Esophagus squamous epithelium (tissue), 4 donors: ENCODE data around the gene CCDC110.

Experiments
- POLR2A ChIP-seq, 4 donors: fragments of 450-650 bp; IDR thresholded peaks; one replicate each; pipeline ENCODE4 v1.6.1; 2017; ENCODE audit warnings: antibody characterized with exemption in 4 of 4, mild to moderate bottlenecking in 4 of 4, moderate library complexity in 3 of 4
- TF ChIP-seq, protein P1 (sequence below), 6 experiments: fragments of 450-650 bp in 4 of 6; fragments of 200-600 bp in 2 of 6; sonication (generic) in 2 of 6; IDR thresholded peaks; one replicate each; pipeline ENCODE4 v1.5.1; 2016 to 2019; ENCODE audit warnings: antibody characterized with exemption in 6 of 6, mild to moderate bottlenecking in 4 of 6, moderate library complexity in 4 of 6

DNA sequence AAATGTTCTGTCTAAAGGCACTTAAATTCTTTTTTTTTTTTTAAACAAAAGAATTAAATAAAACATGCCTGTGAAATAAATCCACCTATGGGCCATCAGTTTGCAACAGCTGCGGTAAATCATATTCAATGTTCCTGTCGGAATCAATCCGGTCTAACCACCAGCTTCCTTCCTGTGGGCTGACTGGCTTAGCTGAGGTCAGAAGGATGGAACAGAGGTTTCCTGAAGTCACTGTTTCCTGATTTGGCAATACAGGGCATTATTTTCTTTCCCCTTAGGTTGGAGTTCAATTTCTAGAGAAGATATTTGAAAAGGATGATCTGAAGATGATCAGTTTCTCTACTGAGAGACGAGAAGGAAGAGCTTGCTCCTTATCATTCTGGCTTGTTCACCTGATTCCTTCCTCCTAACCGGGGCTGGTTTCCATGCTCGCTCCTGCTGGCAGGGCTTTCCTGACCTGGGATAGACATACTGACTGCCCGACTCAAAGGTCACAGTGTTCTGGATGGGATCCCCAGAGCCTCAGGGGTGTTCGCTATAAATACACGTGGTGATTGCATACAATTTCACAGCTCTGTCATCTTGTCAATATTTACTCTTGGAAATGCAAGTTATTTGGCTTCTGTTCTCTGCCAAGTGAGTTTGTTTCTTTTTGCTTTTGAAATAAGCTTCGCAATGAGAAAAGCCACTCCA lies 42.1 kb upstream of the CCDC110 start:
- TF ChIP-seq, protein P1, sequence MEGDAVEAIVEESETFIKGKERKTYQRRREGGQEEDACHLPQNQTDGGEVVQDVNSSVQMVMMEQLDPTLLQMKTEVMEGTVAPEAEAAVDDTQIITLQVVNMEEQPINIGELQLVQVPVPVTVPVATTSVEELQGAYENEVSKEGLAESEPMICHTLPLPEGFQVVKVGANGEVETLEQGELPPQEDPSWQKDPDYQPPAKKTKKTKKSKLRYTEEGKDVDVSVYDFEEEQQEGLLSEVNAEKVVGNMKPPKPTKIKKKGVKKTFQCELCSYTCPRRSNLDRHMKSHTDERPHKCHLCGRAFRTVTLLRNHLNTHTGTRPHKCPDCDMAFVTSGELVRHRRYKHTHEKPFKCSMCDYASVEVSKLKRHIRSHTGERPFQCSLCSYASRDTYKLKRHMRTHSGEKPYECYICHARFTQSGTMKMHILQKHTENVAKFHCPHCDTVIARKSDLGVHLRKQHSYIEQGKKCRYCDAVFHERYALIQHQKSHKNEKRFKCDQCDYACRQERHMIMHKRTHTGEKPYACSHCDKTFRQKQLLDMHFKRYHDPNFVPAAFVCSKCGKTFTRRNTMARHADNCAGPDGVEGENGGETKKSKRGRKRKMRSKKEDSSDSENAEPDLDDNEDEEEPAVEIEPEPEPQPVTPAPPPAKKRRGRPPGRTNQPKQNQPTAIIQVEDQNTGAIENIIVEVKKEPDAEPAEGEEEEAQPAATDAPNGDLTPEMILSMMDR (IDR thresholded peaks at IDR 0.05): no peak
- no peak for TF ChIP-seq POLR2A (IDR thresholded peaks at IDR 0.05)
